ENCODE data around the gene OR52N5.

DNA sequence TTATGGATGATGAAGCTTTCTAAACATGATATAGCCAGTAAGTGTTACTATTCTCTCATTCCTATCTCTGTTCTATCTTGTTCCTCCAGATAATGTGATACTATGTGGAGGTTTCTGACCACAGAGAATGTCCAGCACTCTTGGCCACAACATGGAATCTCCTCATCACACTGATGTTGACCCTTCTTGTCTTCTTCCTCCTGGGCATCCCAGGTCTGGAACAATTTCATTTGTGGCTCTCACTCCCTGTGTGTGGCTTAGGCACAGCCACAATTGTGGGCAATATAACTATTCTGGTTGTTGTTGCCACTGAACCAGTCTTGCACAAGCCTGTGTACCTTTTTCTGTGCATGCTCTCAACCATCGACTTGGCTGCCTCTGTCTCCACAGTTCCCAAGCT is 56.8 kb downstream of the OR52N5 start:
- TF ChIP-seq, protein P1, sequence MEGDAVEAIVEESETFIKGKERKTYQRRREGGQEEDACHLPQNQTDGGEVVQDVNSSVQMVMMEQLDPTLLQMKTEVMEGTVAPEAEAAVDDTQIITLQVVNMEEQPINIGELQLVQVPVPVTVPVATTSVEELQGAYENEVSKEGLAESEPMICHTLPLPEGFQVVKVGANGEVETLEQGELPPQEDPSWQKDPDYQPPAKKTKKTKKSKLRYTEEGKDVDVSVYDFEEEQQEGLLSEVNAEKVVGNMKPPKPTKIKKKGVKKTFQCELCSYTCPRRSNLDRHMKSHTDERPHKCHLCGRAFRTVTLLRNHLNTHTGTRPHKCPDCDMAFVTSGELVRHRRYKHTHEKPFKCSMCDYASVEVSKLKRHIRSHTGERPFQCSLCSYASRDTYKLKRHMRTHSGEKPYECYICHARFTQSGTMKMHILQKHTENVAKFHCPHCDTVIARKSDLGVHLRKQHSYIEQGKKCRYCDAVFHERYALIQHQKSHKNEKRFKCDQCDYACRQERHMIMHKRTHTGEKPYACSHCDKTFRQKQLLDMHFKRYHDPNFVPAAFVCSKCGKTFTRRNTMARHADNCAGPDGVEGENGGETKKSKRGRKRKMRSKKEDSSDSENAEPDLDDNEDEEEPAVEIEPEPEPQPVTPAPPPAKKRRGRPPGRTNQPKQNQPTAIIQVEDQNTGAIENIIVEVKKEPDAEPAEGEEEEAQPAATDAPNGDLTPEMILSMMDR (IDR thresholded peaks at IDR 0.05), result no peak
- no peak for TF ChIP-seq POLR2A (IDR thresholded peaks at IDR 0.05)

All from ovary (tissue), 3 donors.